T-cell (primary cell): ENCODE measurements around the gene C2orf76. TPM values are rescaled to one million over a fixed set of nuclear protein-coding genes. Genes with fewer than 3 reads are reported as not detected.

Experiments used
- ATAC-seq, 4 experiments: fragments of 200-7000 bp in 3 of 4; fragments of 150-1000 bp in 1 of 4; cut with Tn5 transposase; replicated peaks in 1 of 4; 1 replicate in 3 of 4; 2 replicates in 1 of 4; pipeline ENCODE4 v1.10.0; 2021; ENCODE audit warnings: moderate library complexity in 3 of 4, mild to moderate bottlenecking in 2 of 4, moderate number of reproducible peaks in 1 of 4
- CTCF ChIA-PET, 2 donors: fragments of 300-600 bp; sonication (Branson Sonifier 250); formaldehyde crosslinking; loops; one replicate each; lab custom pipeline; 2022; ENCODE audit warnings: antibody characterized with exemption in 2 of 2; lab: Charles Lee
- POLR2A ChIA-PET, 2 donors: fragments of 300-600 bp; sonication (Branson Sonifier 250); formaldehyde crosslinking; loops; one replicate each; lab custom pipeline; 2022; ENCODE audit warnings: antibody characterized with exemption in 2 of 2; lab: Charles Lee
- DNase-seq, 35 experiments: peaks; one replicate each; pipeline versions ENCODE4 v3.0.0 to v3.0.0-alpha.2; 2013 to 2023
- H3K27ac ChIP-seq: one replicate; pipeline ENCODE4 v1.5.1; 2013; ENCODE audit warnings: low read length
- H3K27me3 ChIP-seq, 2 experiments: replicated peaks in 1 of 2; 1 replicate in 1 of 2; 2 replicates in 1 of 2; pipeline versions ENCODE4 v1.6.1 to v1.7.0; 2013; ENCODE audit warnings: low read length in 1 of 2, mixed read lengths in 1 of 2; ENCODE audit not compliant: control insufficient read depth in 2 of 2, insufficient read depth in 2 of 2; ENCODE audit errors: extremely low read depth in 1 of 2
- H3K36me3 ChIP-seq, 2 donors: 1 replicate in 1 of 2; 2 replicates in 1 of 2; pipeline versions ENCODE4 v1.6.1 to v1.7.0; 2013; ENCODE audit warnings: low read length in 1 of 2; ENCODE audit not compliant: control insufficient read depth in 2 of 2, insufficient read depth in 1 of 2; ENCODE audit errors: extremely low read depth in 1 of 2
- H3K4me1 ChIP-seq, 2 experiments: 1 replicate in 1 of 2; 2 replicates in 1 of 2; pipeline versions ENCODE4 v1.6.1 to v1.7.0; 2013; ENCODE audit warnings: low read length in 2 of 2, mixed read lengths in 1 of 2; ENCODE audit not compliant: insufficient read depth in 2 of 2, control insufficient read depth in 1 of 2; ENCODE audit errors: extremely low read depth in 1 of 2
- H3K4me3 ChIP-seq, 2 donors: 1 replicate in 1 of 2; 2 replicates in 1 of 2; pipeline versions ENCODE4 v1.5.1 to v1.7.0; 2013; ENCODE audit warnings: mild to moderate bottlenecking in 2 of 2, low read length in 1 of 2, moderate library complexity in 1 of 2; ENCODE audit not compliant: control insufficient read depth in 1 of 2; ENCODE audit errors: extremely low read depth in 1 of 2
- H3K9me3 ChIP-seq: 2 replicates; pipeline ENCODE4 v1.7.0; 2013
- H3K27ac Mint-ChIP-seq, 2 donors: one replicate each; pipeline ENCODE4 v1.8.0; 2020 to 2021; ENCODE audit warnings: mild to moderate bottlenecking in 2 of 2, mixed read lengths in 2 of 2
- H3K27me3 Mint-ChIP-seq, 2 donors: one replicate each; pipeline ENCODE4 v1.8.0; 2021 to 2022; ENCODE audit warnings: mixed read lengths in 2 of 2
- H3K36me3 Mint-ChIP-seq: one replicate; pipeline ENCODE4 v1.8.0; 2021; ENCODE audit warnings: mixed read lengths
- H3K4me1 Mint-ChIP-seq, 3 donors: one replicate each; pipeline ENCODE4 v1.8.0; 2020 to 2022; ENCODE audit warnings: mixed read lengths in 3 of 3, mild to moderate bottlenecking in 1 of 3
- H3K4me3 Mint-ChIP-seq, 3 donors: one replicate each; pipeline ENCODE4 v1.8.0; 2020 to 2022; ENCODE audit warnings: mild to moderate bottlenecking in 3 of 3, mixed read lengths in 3 of 3, moderate library complexity in 3 of 3
- H3K9me3 Mint-ChIP-seq, 3 donors: one replicate each; pipeline ENCODE4 v1.8.0; 2020 to 2022; ENCODE audit warnings: mixed read lengths in 3 of 3
- WGBS: methylation state at CpG from one replicate; pipeline ENCODE4 v1.1.5; 2013; ENCODE audit warnings: missing lambda C conversion rate; ENCODE audit not compliant: insufficient coverage; 5-methylcytosine and 5-hydroxymethylcytosine counted together
- total RNA-seq, 35 experiments: library from RNA in 6 of 35; stranded (reverse) in 6 of 35; fragments of 120-200 nt in 1 of 35; gene quantifications; one replicate each; pipeline versions ENCODE4 v1.2.1 to v1.2.4 and lab custom pipeline; 2013 to 2026

C2orf76 gene
- total RNA-seq, 5 donors from 2014 or later (not counting 1 experiment from before 2014, with no cell fraction given): 5.2 to 9.0 (median 7.4) TPM

GRCh38 chr2:119317554-119317953, 49.1 kb downstream of the C2orf76 start:
- ChIA-PET CTCF (no interaction called here), POLR2A (no interaction called here)
- no CpG with 5 or more reads among the region's 1 CpG for WGBS
- Histone ChIP-seq H3K4me3 (no peak overlapping the region), H3K27me3 (no peaks in the 10 kb centered on the region), H3K9me3 (no peaks in the 10 kb centered on the region), H3K4me1 (no peaks in the 10 kb centered on the region), H3K36me3 (no peaks in the 10 kb centered on the region), H3K27ac (no peak overlapping the region)
- no peaks in the 10 kb centered on the region for H3K9me3 Mint-ChIP-seq
- DNase-seq (no peak), ATAC-seq (no peak)
- no peaks in the 10 kb centered on the region for H3K4me1 Mint-ChIP-seq
- peaks cover 10% of the 10 kb centered on the region for H3K36me3 Mint-ChIP-seq
- H3K4me3 Mint-ChIP-seq: no peak overlapping the region
- H3K27ac Mint-ChIP-seq: no peak overlapping the region
- no peaks in the 10 kb centered on the region for H3K27me3 Mint-ChIP-seq

- no peak for ATAC-seq
- no peaks in the 10 kb centered on the region for H3K9me3 ChIP-seq
- Mint-ChIP-seq H3K36me3 (peaks cover 19% of the 10 kb centered on the region), H3K27me3 (no peaks in the 10 kb centered on the region), H3K4me3 (no peak overlapping the region), H3K27ac (no peak overlapping the region), H3K4me1 (no peaks in the 10 kb centered on the region), H3K9me3 (no peaks in the 10 kb centered on the region)
- WGBS: no CpG with 5 or more reads among the region's 3 CpGs
- ChIA-PET CTCF (no interaction called here), POLR2A (no interaction called here)
- no peaks in the 10 kb centered on the region for H3K27me3 ChIP-seq
- H3K27ac ChIP-seq: no peak overlapping the region
- H3K4me3 ChIP-seq: no peak overlapping the region
- H3K36me3 ChIP-seq: no peaks in the 10 kb centered on the region
- DNase-seq: no peak
- no peaks in the 10 kb centered on the region for H3K4me1 ChIP-seq
Observed at GRCh38 chr2:119316066-119316465, 50.6 kb downstream of the C2orf76 start.

- ChIA-PET CTCF (no interaction called here), POLR2A (no interaction called here)
- ATAC-seq (no peak), DNase-seq (no peak)
- 100% methylated on average over 2 of the region's 4 CpGs for WGBS
- H3K27ac Mint-ChIP-seq: no peak overlapping the region
- Histone ChIP-seq H3K4me1 (no peaks in the 10 kb centered on the region), H3K27ac (no peak overlapping the region), H3K27me3 (no peaks in the 10 kb centered on the region), H3K4me3 (no peak overlapping the region), H3K9me3 (no peaks in the 10 kb centered on the region), H3K36me3 (no peaks in the 10 kb centered on the region)
- H3K9me3 Mint-ChIP-seq: no peaks in the 10 kb centered on the region
- no peaks in the 10 kb centered on the region for H3K4me1 Mint-ChIP-seq
- H3K36me3 Mint-ChIP-seq: peaks cover 22% of the 10 kb centered on the region
- no peaks in the 10 kb centered on the region for H3K27me3 Mint-ChIP-seq
- no peak overlapping the region for H3K4me3 Mint-ChIP-seq
Observed at GRCh38 chr2:119315241-119315925, 51.3 kb downstream of the C2orf76 start.

- H3K27me3 Mint-ChIP-seq: no peaks in the 10 kb centered on the region
- H3K36me3 Mint-ChIP-seq: peaks cover 24% of the 10 kb centered on the region
- Histone ChIP-seq H3K4me3 (no peak overlapping the region), H3K36me3 (no peaks in the 10 kb centered on the region), H3K27me3 (no peaks in the 10 kb centered on the region), H3K9me3 (no peaks in the 10 kb centered on the region), H3K4me1 (no peaks in the 10 kb centered on the region), H3K27ac (no peak overlapping the region)
- CTCF ChIA-PET: no interaction called here
- H3K9me3 Mint-ChIP-seq: no peaks in the 10 kb centered on the region
- ATAC-seq (no peak), DNase-seq (no peak)
- no peaks in the 10 kb centered on the region for H3K4me1 Mint-ChIP-seq
- 92% methylated on average over 3 of the region's 9 CpGs for WGBS
- no peak overlapping the region for H3K27ac Mint-ChIP-seq
- H3K4me3 Mint-ChIP-seq: no peak overlapping the region
- POLR2A ChIA-PET: no interaction called here
Observed at GRCh38 chr2:119311831-119312230, 54.8 kb downstream of the C2orf76 start.

- Histone ChIP-seq H3K9me3 (no peaks in the 10 kb centered on the region), H3K36me3 (no peaks in the 10 kb centered on the region), H3K27ac (no peak overlapping the region), H3K4me1 (no peaks in the 10 kb centered on the region), H3K4me3 (no peak overlapping the region), H3K27me3 (no peaks in the 10 kb centered on the region)
- H3K9me3 Mint-ChIP-seq: no peaks in the 10 kb centered on the region
- no peak overlapping the region for H3K27ac Mint-ChIP-seq
- no peaks in the 10 kb centered on the region for H3K4me1 Mint-ChIP-seq
- WGBS: 100% methylated on average over 2 of the region's 5 CpGs
- ChIA-PET POLR2A (no interaction called here), CTCF (no interaction called here)
- H3K4me3 Mint-ChIP-seq: no peak overlapping the region
- peaks cover 24% of the 10 kb centered on the region for H3K36me3 Mint-ChIP-seq
- ATAC-seq: no peak
- H3K27me3 Mint-ChIP-seq: no peaks in the 10 kb centered on the region
- DNase-seq: no peak
Observed at GRCh38 chr2:119311371-119311770, 55.3 kb downstream of the C2orf76 start.

GRCh38 chr2:119308793-119309330, 57.8 kb downstream of the C2orf76 start:
- Histone ChIP-seq H3K36me3 (no peaks in the 10 kb centered on the region), H3K4me1 (no peaks in the 10 kb centered on the region), H3K27me3 (no peaks in the 10 kb centered on the region), H3K4me3 (no peak overlapping the region), H3K27ac (no peak overlapping the region), H3K9me3 (no peaks in the 10 kb centered on the region)
- H3K36me3 Mint-ChIP-seq: peaks cover 23% of the 10 kb centered on the region
- 100% methylated on average over 2 of the region's 4 CpGs for WGBS
- ChIA-PET POLR2A (no interaction called here), CTCF (interaction anchor here in 1 of 2 donors (0.7 kb wide), 1 partner anchor 424 kb away, joined by 4 read pairs; no protein-coding TSS in a partner anchor)
- ATAC-seq (no peak), DNase-seq (no peak)
- H3K4me1 Mint-ChIP-seq: no peaks in the 10 kb centered on the region
- no peaks in the 10 kb centered on the region for H3K27me3 Mint-ChIP-seq
- H3K9me3 Mint-ChIP-seq: no peaks in the 10 kb centered on the region
- H3K4me3 Mint-ChIP-seq: no peak overlapping the region
- H3K27ac Mint-ChIP-seq: no peak overlapping the region
